Coronary artery (tissue), 2 donors: ENCODE measurements around the gene APBA2.
"Not testable (repeated sequence)": the region's sequence is repeated elsewhere in the genome, so short reads cannot be mapped to it uniquely, and the experiment has no call there.

Experiments
- DNase-seq: peaks from one replicate; pipeline ENCODE4 v3.0.0-alpha.2; 2017; ENCODE audit warnings: low spot score
- H3K27ac ChIP-seq, 2 donors: fragments of 200-600 bp; sonication (generic); one replicate each; pipeline ENCODE4 v1.5.1; 2016 to 2019
- H3K4me3 ChIP-seq: fragments of 200-600 bp; sonication (generic); 2 replicates; pipeline ENCODE4 v1.5.1; 2016; ENCODE audit warnings: mild to moderate bottlenecking, moderate library complexity
- TF ChIP-seq, protein P1 (sequence below): fragments of 200-600 bp; sonication (generic); IDR thresholded peaks from one replicate; pipeline ENCODE4 v1.5.1; 2019; ENCODE audit warnings: antibody characterized with exemption

The APBA2 gene

GRCh38 chr15:28885128-28885629, 595 bp upstream of the APBA2 start:
- no peak for DNase-seq
- H3K4me3 ChIP-seq: peak overlapping the region; percentile 80
- TF ChIP-seq, protein P1, sequence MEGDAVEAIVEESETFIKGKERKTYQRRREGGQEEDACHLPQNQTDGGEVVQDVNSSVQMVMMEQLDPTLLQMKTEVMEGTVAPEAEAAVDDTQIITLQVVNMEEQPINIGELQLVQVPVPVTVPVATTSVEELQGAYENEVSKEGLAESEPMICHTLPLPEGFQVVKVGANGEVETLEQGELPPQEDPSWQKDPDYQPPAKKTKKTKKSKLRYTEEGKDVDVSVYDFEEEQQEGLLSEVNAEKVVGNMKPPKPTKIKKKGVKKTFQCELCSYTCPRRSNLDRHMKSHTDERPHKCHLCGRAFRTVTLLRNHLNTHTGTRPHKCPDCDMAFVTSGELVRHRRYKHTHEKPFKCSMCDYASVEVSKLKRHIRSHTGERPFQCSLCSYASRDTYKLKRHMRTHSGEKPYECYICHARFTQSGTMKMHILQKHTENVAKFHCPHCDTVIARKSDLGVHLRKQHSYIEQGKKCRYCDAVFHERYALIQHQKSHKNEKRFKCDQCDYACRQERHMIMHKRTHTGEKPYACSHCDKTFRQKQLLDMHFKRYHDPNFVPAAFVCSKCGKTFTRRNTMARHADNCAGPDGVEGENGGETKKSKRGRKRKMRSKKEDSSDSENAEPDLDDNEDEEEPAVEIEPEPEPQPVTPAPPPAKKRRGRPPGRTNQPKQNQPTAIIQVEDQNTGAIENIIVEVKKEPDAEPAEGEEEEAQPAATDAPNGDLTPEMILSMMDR: no peak
- H3K27ac ChIP-seq: no peak overlapping the region

- H3K27ac ChIP-seq: no peak overlapping the region
These were observed 911 bp downstream of the APBA2 start for GRCh38 chr15:28886431-28887338.

GRCh38 chr15:28887339-28888174, 1.8 kb downstream of the APBA2 start:
- no peak for DNase-seq
- H3K27ac ChIP-seq: no peak overlapping the region
- TF ChIP-seq, protein P1: no peak
- no peak overlapping the region for H3K4me3 ChIP-seq

More at GRCh38 chr15:28886431-28887338, 911 bp downstream of the APBA2 start:
- TF ChIP-seq, protein P1: no peak
- DNase-seq: no peak
- H3K4me3 ChIP-seq: peak overlapping the region; percentile 80

DNA sequence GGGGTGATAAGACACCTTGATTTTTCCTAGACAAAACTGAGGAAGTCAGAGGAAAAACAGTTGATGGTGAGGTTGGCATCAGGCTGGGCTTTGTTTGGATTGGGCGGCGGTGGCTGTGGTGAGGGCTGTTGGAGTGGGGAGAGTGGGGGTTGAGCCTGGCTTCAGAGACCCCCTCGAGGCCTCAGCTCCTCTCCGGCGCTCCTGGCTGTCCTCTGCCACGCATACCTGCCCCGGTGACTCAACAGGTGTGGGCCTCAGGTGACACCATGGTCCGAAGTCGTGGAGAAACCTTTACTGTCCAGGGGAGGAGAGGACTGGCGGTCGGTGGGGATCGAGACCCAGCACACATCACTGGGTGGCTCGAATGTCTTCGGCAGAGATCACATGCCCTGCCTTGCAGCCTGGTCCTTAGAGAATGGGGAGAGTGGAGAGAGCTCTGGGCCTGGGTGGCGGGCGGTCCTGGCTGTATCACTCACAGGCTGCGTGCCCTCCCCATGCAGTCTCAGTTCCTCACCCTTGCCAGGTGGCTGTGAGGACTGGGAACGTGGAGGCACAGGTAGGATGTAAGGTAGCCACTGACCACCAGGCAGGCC, 2.6 kb downstream of the APBA2 start:
- TF ChIP-seq, protein P1: no peak
- DNase-seq: no peak

GRCh38 chr15:28888900-28889299, 3.1 kb downstream of the APBA2 start:
- no peak for DNase-seq
- TF ChIP-seq, protein P1: no peak
- H3K27ac ChIP-seq: no peak overlapping the region
- no peak overlapping the region for H3K4me3 ChIP-seq

More for the DNA sequence above, 2.6 kb downstream of the APBA2 start:
- no peak overlapping the region for H3K27ac ChIP-seq
- H3K4me3 ChIP-seq: no peak overlapping the region

DNA sequence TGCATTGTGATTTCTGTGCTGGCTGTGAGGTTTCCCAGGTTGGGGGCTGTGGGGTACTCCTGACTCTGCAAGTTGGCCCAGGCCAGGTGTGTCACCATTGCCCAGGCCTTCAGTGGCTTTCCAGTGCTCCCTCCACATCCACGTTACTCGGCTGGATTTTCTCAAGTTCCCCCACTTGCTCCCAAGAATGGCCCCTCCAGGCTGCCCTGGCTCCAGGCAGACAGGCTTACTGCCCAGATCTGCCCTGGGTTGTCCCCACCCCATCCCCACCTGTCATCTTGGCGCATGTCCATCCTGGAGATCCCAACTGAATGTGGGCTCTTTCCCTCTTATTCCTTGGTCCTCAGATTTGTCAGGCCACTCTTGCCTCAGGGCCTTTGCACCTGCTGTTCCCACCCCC, 3.6 kb downstream of the APBA2 start:
- no peak overlapping the region for H3K27ac ChIP-seq
- DNase-seq: no peak
- no peak overlapping the region for H3K4me3 ChIP-seq
- TF ChIP-seq, protein P1: no peak

DNA sequence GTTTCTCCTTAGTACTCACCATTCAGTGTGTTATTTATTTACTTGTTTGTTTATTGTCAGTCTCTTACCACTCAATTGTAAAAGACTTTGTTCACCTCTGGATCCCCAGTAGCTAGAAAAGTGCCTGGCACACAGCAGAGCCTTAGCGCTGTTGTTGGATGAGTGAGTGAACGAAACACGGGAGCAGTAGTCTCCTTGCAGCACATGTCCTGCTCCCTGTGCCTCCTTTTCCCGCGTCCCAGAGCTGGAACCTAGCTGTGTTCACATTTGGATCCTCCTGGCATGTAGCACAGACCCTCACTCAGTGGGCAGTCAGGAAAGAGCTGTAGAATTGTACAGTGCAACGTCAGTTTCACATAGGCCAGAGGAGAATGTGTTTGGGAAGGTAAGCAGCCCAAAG, 4.1 kb downstream of the APBA2 start:
- not testable (repeated sequence) for H3K27ac ChIP-seq, DNase-seq, H3K4me3 ChIP-seq

- DNase-seq, H3K4me3 ChIP-seq, H3K27ac ChIP-seq: not testable (repeated sequence)
These were observed 4.5 kb downstream of the APBA2 start for GRCh38 chr15:28890291-28890690.
